Measurements from ENCODE around the gene CDC7.
A peak's percentile ranks its signal among the peaks of the same experiment; 100 is the strongest.

CDC7 gene

GRCh38 chr1:91557039-91557690, 56.5 kb downstream of the CDC7 start:
- H3K4me3 ChIP-seq (ENCODE audit: low read depth, low read length) = no peak overlapping the region
- TF ChIP-seq, protein P1, sequence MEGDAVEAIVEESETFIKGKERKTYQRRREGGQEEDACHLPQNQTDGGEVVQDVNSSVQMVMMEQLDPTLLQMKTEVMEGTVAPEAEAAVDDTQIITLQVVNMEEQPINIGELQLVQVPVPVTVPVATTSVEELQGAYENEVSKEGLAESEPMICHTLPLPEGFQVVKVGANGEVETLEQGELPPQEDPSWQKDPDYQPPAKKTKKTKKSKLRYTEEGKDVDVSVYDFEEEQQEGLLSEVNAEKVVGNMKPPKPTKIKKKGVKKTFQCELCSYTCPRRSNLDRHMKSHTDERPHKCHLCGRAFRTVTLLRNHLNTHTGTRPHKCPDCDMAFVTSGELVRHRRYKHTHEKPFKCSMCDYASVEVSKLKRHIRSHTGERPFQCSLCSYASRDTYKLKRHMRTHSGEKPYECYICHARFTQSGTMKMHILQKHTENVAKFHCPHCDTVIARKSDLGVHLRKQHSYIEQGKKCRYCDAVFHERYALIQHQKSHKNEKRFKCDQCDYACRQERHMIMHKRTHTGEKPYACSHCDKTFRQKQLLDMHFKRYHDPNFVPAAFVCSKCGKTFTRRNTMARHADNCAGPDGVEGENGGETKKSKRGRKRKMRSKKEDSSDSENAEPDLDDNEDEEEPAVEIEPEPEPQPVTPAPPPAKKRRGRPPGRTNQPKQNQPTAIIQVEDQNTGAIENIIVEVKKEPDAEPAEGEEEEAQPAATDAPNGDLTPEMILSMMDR (IDR thresholded peaks at IDR 0.05; ENCODE audit: low read depth, low read length) = no peak
- in situ Hi-C loops (cut with HindIII; ENCODE audit: low sequenced_read_pairs) = no loop called here
- DNase-seq (ENCODE audit: low read depth, low spot score) = peak; percentile 24

- no peak for DNase-seq (ENCODE audit: low read depth, low spot score)
- in situ Hi-C loops (cut with HindIII; ENCODE audit: low sequenced_read_pairs) = no loop called here
Measured at GRCh38 chr1:91557826-91558225, 57.2 kb downstream of the CDC7 start.

DNA sequence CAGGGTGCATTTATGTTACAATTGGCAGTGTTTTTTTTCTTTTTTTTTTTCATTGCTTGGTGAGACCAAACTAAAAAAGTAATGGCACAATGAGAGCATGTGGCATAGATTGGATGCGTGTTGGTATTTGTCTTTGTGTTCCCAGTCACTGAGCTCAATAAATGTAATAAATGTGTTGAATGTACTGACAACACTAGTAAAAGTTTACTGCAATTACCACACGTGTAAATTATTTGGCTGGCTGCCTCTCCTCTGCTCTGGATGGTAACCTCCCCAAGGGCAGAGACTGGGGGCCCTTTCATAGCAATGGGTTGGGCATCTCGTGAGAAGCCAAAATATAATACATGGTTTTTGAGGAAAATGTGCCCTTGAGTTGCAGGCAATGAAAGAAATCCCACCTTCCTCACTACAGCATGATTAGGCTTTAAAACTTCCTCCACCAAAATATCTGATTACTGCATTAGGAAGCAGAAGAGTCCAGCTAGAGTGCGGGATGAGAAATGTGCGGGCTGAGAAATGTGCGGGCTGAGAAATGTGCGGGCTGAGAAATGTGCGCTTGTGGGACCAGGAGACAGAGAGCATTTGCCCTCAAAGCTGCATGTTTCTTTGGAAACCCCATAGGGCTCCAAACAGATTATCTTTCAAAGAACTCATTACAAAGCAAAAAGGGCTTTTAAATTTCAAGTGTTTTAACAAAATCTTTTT, 58.5 kb downstream of the CDC7 start:
- no peak overlapping the region for H3K4me3 ChIP-seq (ENCODE audit: low read depth, low read length)
- in situ Hi-C loops (cut with HindIII; ENCODE audit: low sequenced_read_pairs) = no loop called here
- TF ChIP-seq, protein P1 (IDR thresholded peaks at IDR 0.05; ENCODE audit: low read depth, low read length) = no peak
- no peak for DNase-seq (ENCODE audit: low read depth, low spot score)

More at GRCh38 chr1:91557826-91558225, 57.2 kb downstream of the CDC7 start:
- no peak overlapping the region for H3K4me3 ChIP-seq (ENCODE audit: low read depth, low read length)
- TF ChIP-seq, protein P1 (IDR thresholded peaks at IDR 0.05; ENCODE audit: low read depth, low read length) = no peak

DNA sequence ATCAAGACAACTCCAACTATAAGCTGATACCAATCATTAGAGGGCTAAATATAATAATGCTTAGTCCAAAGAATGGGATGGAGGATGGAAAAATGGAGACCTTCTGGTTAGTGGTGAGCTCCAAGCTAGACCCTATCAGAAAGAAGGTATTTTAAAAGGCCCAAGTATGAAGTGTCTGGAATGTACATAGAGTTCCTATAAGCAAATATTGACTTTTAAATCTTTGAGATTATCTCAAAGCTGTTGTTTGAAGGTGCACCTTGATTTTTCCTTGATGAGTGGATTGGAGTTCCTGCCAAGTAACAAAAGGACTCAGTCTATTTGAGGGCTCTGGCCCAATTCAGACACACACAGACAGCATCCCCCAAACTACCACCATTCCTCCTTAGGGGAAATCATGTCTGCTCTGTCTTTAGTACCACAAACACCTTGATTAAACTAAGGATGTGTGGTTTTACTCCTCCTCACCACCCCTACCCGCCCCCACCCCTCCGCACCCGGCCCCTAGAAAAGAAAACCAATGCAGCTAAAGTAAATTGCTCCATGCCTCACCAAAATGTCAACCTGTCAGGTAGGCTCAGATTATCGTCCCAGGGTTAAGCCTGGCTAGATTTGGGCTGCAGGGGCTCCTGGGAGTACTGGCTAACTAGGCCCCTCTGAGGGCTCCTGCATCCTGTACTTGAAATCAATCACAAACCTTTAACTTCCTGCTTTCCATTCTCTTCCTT, 59.4 kb downstream of the CDC7 start:
- DNase-seq (ENCODE audit: low read depth, low spot score) = no peak
- in situ Hi-C loops (cut with HindIII; ENCODE audit: low sequenced_read_pairs) = no loop called here

DNA sequence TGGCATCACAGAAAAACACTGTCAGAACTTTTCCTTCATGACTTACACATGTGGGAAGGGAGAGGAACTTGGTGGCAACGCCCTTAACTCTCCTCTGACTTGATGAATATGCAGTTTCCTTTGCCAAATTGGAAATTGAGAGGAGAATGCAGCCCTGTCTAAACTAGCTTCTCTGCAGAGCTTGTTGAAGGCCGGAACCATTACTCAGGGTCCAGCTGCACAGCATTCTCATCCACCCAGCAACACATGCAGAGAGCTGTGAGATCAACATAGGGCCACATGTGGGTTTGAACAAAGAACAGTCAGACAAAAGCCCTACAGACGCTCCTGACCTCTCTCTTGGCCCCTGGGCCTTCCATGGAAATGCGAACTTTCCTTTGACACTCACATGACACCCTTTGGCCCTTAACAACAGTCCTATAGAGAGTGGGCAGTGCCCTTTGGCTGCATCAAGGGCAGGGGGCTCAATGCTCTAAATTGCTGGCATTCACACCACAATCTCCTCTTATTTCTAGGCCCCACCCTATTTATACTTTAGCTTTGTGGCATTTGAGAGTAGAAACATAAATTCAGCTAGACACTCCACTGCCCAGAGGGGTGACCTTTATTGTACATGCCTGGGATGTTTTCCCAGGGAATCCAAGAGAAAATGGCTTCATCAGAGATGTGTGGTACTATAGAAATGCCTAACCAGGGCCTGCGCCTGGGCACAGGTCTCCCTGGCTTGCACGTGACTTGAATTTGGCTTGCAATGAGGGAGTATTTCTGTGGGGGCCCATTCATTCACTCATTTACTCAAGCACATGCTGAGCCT, 64.4 kb downstream of the CDC7 start:
- no peak overlapping the region for H3K4me3 ChIP-seq (ENCODE audit: low read depth, low read length)
- in situ Hi-C loops (cut with HindIII; ENCODE audit: low sequenced_read_pairs) = no loop called here
- peak; percentile 25 for DNase-seq (ENCODE audit: low read depth, low spot score)
- TF ChIP-seq, protein P1 (IDR thresholded peaks at IDR 0.05; ENCODE audit: low read depth, low read length) = no peak

More for the DNA sequence above, 59.4 kb downstream of the CDC7 start:
- TF ChIP-seq, protein P1 (IDR thresholded peaks at IDR 0.05; ENCODE audit: low read depth, low read length) = no peak
- no peak overlapping the region for H3K4me3 ChIP-seq (ENCODE audit: low read depth, low read length)

DNA sequence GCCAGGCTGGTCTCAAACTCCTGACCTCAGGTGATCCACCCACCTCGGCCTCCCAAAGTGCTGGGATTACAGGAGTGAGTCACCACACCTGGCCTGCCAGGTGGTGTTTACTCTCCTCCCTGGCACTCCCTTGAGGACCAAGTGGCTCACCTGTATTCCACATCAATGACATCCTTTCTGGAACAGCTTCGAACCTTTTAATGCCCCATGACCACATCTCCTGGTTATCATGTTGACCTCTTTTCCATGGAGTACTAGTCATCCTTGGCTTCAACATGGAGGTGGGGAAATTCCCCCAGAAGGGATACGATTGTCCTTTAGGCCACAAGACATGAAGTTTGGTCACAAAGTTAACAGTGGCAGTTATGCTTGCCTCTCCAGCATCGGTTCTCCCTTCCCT, 66.9 kb downstream of the CDC7 start:
- in situ Hi-C loops (cut with HindIII; ENCODE audit: low sequenced_read_pairs) = no loop called here
- DNase-seq (ENCODE audit: low read depth, low spot score) = no peak
- TF ChIP-seq, protein P1 (IDR thresholded peaks at IDR 0.05; ENCODE audit: low read depth, low read length) = no peak
- no peak overlapping the region for H3K4me3 ChIP-seq (ENCODE audit: low read depth, low read length)

Data from astrocyte of the spinal cord (primary cell).